ENCODE data around the gene CAPN15. TPM values are rescaled to one million over a fixed set of nuclear protein-coding genes. Genes with fewer than 3 reads are reported as not detected.

CAPN15 gene
- total and polyA plus RNA-seq, 9 of the 15 experiments (the other 6 are each of a cell fraction or from before 2014, with no cell fraction given), result 0.62 to 111 (median 14.2) TPM

DNA sequence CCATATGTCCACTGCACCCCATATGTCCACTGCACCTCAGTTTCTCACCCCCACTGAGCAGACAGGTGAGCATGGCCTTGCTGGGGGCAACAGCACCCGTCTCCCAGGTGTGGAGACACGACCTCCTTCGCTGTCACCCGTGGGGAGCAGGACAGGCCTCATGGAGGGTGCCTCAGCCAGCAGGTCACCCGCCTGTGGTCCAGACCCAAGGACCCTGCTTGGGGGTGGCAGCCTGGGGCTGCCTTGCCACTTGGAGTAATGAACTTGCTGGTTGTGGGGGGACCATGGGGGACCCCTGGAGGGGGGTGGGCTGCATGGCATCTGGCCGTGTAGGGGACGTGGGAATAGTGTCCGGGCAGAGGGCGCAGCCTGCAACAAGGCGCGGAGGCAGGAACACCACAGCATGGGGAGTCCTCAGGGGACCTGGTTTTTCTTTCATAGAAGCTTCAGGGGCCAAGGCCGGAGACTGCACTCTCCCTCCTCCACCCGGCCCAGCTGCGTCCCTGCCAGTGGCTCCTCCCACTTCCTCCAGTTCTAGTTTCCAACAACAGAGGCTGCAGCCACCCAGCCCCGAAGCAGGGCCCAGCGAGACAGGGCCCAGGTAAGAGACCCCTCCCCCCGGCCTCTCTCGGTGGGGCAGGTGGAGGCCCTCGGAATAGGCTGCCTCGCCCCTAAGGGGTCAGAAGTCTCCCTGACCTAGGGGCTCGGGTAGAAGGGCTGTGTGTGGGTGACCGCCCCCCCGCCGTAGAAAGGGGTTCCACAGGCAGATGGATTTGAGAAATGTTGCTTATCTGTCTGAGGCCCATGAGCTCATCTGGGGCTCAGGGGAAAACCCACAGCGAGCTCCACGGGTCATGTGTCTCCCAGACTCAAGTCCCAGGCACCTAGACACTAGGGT, 39.2 kb downstream of the CAPN15 start, which contains the start of gene NHLRC4 (continued):
- peak; percentile 73 for TF ChIP-seq L3MBTL2 (IDR thresholded peaks at IDR 0.05)
- TF ChIP-seq FOXK1 (CRISPR knock-in tag; IDR thresholded peaks at IDR 0.05; ENCODE audit: borderline replicate concordance), result no peak
- no peak for TF ChIP-seq ZNF239 (CRISPR knock-in tag; IDR thresholded peaks at IDR 0.05)
- no peak for TF ChIP-seq NR2C2 (CRISPR knock-in tag; IDR thresholded peaks at IDR 0.05)
- TF ChIP-seq NR2C2 (tag; IDR thresholded peaks at IDR 0.05), result peak; percentile 74
- TF ChIP-seq TAF15 (IDR thresholded peaks at IDR 0.05; ENCODE audit: low read depth, low read length), result no peak
- TF ChIP-seq, protein P1, sequence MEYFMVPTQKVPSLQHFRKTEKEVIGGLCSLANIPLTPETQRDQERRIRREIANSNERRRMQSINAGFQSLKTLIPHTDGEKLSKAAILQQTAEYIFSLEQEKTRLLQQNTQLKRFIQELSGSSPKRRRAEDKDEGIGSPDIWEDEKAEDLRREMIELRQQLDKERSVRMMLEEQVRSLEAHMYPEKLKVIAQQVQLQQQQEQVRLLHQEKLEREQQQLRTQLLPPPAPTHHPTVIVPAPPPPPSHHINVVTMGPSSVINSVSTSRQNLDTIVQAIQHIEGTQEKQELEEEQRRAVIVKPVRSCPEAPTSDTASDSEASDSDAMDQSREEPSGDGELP (CRISPR knock-in tag; IDR thresholded peaks at IDR 0.05; ENCODE audit: borderline replicate concordance), result peak; percentile 92; the same call in 1 of the 2 replicates
- TF ChIP-seq, protein P2, sequence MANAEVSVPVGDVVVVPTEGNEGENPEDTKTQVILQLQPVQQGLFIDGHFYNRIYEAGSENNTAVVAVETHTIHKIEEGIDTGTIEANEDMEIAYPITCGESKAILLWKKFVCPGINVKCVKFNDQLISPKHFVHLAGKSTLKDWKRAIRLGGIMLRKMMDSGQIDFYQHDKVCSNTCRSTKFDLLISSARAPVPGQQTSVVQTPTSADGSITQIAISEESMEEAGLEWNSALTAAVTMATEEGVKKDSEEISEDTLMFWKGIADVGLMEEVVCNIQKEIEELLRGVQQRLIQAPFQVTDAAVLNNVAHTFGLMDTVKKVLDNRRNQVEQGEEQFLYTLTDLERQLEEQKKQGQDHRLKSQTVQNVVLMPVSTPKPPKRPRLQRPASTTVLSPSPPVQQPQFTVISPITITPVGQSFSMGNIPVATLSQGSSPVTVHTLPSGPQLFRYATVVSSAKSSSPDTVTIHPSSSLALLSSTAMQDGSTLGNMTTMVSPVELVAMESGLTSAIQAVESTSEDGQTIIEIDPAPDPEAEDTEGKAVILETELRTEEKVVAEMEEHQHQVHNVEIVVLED (CRISPR knock-in tag; IDR thresholded peaks at IDR 0.05), result 0 out of 2 replicates have a peak, but pooled peaks have one; percentile 2
- TF ChIP-seq PHTF2 (CRISPR knock-in tag; IDR thresholded peaks at IDR 0.05), result no peak
- TF ChIP-seq SMARCA4 (IDR thresholded peaks at IDR 0.05), result peak; percentile 85
- TF ChIP-seq RFX7 (CRISPR knock-in tag; IDR thresholded peaks at IDR 0.05), result no peak
- peak; percentile 83; the same call in 1 of the 2 replicates for TF ChIP-seq FOXP1 (CRISPR knock-in tag; IDR thresholded peaks at IDR 0.05)
- TF ChIP-seq MBD2 (IDR thresholded peaks at IDR 0.05; ENCODE audit: borderline replicate concordance, low read depth), result 0 out of 2 replicates have a peak, but pooled peaks have one; percentile 34
- no peak for TF ChIP-seq POLR3G (IDR thresholded peaks at IDR 0.05; ENCODE audit: extremely low read depth, insufficient read length, insufficient replicate concordance)
- TF ChIP-seq CREBBP (IDR thresholded peaks at IDR 0.05; ENCODE audit: low read depth, low read length), result no peak
- TF ChIP-seq BCL6 (CRISPR knock-in tag; IDR thresholded peaks at IDR 0.05), result no peak
- TF ChIP-seq, protein P3, sequence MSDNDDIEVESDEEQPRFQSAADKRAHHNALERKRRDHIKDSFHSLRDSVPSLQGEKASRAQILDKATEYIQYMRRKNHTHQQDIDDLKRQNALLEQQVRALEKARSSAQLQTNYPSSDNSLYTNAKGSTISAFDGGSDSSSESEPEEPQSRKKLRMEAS (CRISPR knock-in tag; IDR thresholded peaks at IDR 0.05), result peak; percentile 41
- TF ChIP-seq, protein P4, sequence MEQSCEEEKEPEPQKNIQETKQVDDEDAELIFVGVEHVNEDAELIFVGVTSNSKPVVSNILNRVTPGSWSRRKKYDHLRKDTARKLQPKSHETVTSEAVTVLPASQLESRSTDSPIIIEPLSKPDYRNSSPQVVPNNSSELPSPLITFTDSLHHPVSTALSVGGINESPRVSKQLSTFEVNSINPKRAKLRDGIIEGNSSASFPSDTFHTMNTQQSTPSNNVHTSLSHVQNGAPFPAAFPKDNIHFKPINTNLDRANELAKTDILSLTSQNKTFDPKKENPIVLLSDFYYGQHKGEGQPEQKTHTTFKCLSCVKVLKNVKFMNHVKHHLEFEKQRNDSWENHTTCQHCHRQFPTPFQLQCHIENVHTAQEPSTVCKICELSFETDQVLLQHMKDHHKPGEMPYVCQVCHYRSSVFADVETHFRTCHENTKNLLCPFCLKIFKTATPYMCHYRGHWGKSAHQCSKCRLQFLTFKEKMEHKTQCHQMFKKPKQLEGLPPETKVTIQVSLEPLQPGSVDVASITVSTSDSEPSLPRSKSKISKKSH (CRISPR knock-in tag; IDR thresholded peaks at IDR 0.05), result no peak
- no peak for TF ChIP-seq XRCC4 (IDR thresholded peaks at IDR 0.05; ENCODE audit: extremely low read depth, insufficient read depth, insufficient read length)
- no peak for TF ChIP-seq KHSRP (IDR thresholded peaks at IDR 0.05)
- peak; percentile 17; the same call in 1 of the 2 replicates for TF ChIP-seq GATAD2B (IDR thresholded peaks at IDR 0.05; ENCODE audit: borderline replicate concordance)
- no peak for TF ChIP-seq ZNF133 (CRISPR knock-in tag; IDR thresholded peaks at IDR 0.05)
- TF ChIP-seq, protein P5, sequence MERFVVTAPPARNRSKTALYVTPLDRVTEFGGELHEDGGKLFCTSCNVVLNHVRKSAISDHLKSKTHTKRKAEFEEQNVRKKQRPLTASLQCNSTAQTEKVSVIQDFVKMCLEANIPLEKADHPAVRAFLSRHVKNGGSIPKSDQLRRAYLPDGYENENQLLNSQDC (CRISPR knock-in tag; IDR thresholded peaks at IDR 0.05), result no peak
- TF ChIP-seq, protein P6, sequence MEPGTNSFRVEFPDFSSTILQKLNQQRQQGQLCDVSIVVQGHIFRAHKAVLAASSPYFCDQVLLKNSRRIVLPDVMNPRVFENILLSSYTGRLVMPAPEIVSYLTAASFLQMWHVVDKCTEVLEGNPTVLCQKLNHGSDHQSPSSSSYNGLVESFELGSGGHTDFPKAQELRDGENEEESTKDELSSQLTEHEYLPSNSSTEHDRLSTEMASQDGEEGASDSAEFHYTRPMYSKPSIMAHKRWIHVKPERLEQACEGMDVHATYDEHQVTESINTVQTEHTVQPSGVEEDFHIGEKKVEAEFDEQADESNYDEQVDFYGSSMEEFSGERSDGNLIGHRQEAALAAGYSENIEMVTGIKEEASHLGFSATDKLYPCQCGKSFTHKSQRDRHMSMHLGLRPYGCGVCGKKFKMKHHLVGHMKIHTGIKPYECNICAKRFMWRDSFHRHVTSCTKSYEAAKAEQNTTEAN (CRISPR knock-in tag; IDR thresholded peaks at IDR 0.05), result no peak

Measured in K562 (cell line).